ENCODE measurements around the gene DPP10. TPM values are rescaled to one million over a fixed set of nuclear protein-coding genes. Genes with fewer than 3 reads are reported as not detected.

The DPP10 gene
- total RNA-seq, 3 donors from 2014 or later: 0.29 to 0.33 (median 0.32) TPM

- intact Hi-C loops (cut with DNase I; ENCODE audit: low total_unique reads): no loop called here
- no peak overlapping the region for H3K4me3 ChIP-seq
- no peak for DNase-seq (ENCODE audit: low spot score in 2 of 2)
- H3K27ac ChIP-seq: no peak overlapping the region
- H3K9me3 ChIP-seq: peaks cover 7 to 18% of the 10 kb centered on the region in 2 donors
- TF ChIP-seq POLR2AphosphoS5 (IDR thresholded peaks at IDR 0.05): no peak
- no peak for TF ChIP-seq POLR2A (IDR thresholded peaks at IDR 0.05)
- TF ChIP-seq CTCF (IDR thresholded peaks at IDR 0.05): no peak
- no peaks in the 10 kb centered on the region for H3K36me3 ChIP-seq
- no peaks in the 10 kb centered on the region for H3K4me1 ChIP-seq
- no peaks in the 10 kb centered on the region for H3K27me3 ChIP-seq
These were observed 491.3 kb downstream of the DPP10 start for GRCh38 chr2:114933671-114934241.

DNA sequence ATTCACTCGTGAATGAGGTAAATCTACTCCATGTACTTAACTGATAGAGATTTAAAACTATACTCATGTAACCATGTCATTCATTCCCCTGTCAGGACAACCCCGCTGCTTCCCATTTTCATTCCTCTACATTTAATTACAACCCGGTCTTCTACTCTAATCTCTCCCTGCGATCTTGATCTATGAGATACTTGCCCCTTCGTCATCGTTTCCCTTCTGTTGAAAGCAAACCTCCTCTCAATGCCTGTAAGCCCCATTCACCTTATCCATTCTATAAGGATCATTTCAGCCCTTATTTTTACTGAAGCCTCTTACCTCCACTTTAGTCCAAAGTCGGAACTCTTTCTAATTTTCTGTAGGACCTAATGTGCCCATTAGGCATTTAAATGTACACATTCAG, 492.6 kb downstream of the DPP10 start:
- Histone ChIP-seq H3K36me3 (no peaks in the 10 kb centered on the region), H3K4me3 (no peak overlapping the region), H3K9me3 (peaks cover 0 to 5% of the 10 kb centered on the region in 2 donors), H3K27ac (no peak overlapping the region), H3K4me1 (no peaks in the 10 kb centered on the region), H3K27me3 (no peaks in the 10 kb centered on the region)
- intact Hi-C loops (cut with DNase I; ENCODE audit: low total_unique reads): no loop called here
- TF ChIP-seq POLR2AphosphoS5 (IDR thresholded peaks at IDR 0.05): no peak
- TF ChIP-seq POLR2A (IDR thresholded peaks at IDR 0.05): no peak
- no peak for TF ChIP-seq CTCF (IDR thresholded peaks at IDR 0.05)
- no peak for DNase-seq (ENCODE audit: low spot score in 2 of 2)

- H3K36me3 ChIP-seq: no peaks in the 10 kb centered on the region
- no peaks in the 10 kb centered on the region for H3K9me3 ChIP-seq
- no peaks in the 10 kb centered on the region for H3K4me1 ChIP-seq
- H3K27ac ChIP-seq: no peak overlapping the region
- H3K27me3 ChIP-seq: no peaks in the 10 kb centered on the region
- TF ChIP-seq POLR2AphosphoS5 (IDR thresholded peaks at IDR 0.05) (no peak), CTCF (IDR thresholded peaks at IDR 0.05) (no peak), POLR2A (IDR thresholded peaks at IDR 0.05) (no peak)
- DNase-seq (ENCODE audit: low spot score in 2 of 2): no peak
- intact Hi-C loops (cut with DNase I; ENCODE audit: low total_unique reads): no loop called here
- no peak overlapping the region for H3K4me3 ChIP-seq
These were observed 495.0 kb downstream of the DPP10 start for GRCh38 chr2:114937366-114937930.

- Histone ChIP-seq H3K4me3 (no peak overlapping the region), H3K36me3 (no peaks in the 10 kb centered on the region), H3K27me3 (no peaks in the 10 kb centered on the region), H3K27ac (no peak overlapping the region), H3K4me1 (no peaks in the 10 kb centered on the region), H3K9me3 (no peaks in the 10 kb centered on the region)
- TF ChIP-seq POLR2A (IDR thresholded peaks at IDR 0.05) (no peak), CTCF (IDR thresholded peaks at IDR 0.05) (no peak), POLR2AphosphoS5 (IDR thresholded peaks at IDR 0.05) (no peak)
- DNase-seq (ENCODE audit: low spot score in 2 of 2): no peak
- intact Hi-C loops (cut with DNase I; ENCODE audit: low total_unique reads): no loop called here
These were observed 498.5 kb downstream of the DPP10 start for GRCh38 chr2:114940785-114941458.

- Histone ChIP-seq H3K36me3 (no peaks in the 10 kb centered on the region), H3K27ac (no peak overlapping the region), H3K9me3 (no peaks in the 10 kb centered on the region), H3K4me3 (no peak overlapping the region), H3K4me1 (no peaks in the 10 kb centered on the region), H3K27me3 (no peaks in the 10 kb centered on the region)
- intact Hi-C loops (cut with DNase I; ENCODE audit: low total_unique reads): loop anchor here (5.0 kb wide), 1 partner anchor 1433 kb away; no protein-coding TSS in a partner anchor
- no peak for DNase-seq (ENCODE audit: low spot score in 2 of 2)
- no peak for TF ChIP-seq POLR2AphosphoS5 (IDR thresholded peaks at IDR 0.05)
- TF ChIP-seq CTCF (IDR thresholded peaks at IDR 0.05): no peak
- TF ChIP-seq POLR2A (IDR thresholded peaks at IDR 0.05): no peak
These were observed 506.9 kb downstream of the DPP10 start for GRCh38 chr2:114949228-114949804.
